Measurements from ENCODE around the gene MCC.

The MCC gene

GRCh38 chr5:113217619-113218184 is 270.6 kb downstream of the MCC start:
- Histone ChIP-seq H3K27ac (ENCODE audit: low read depth, low read length) (no peak overlapping the region), H3K9me2 (replicated peaks; ENCODE audit: insufficient read depth, low read length) (no peaks in the 10 kb centered on the region), H3K4me2 (ENCODE audit: low read depth, low read length, poor library complexity, severe bottlenecking) (no peak overlapping the region), H4K20me1 (ENCODE audit: low read depth, low read length) (no peaks in the 10 kb centered on the region), H2AFZ (ENCODE audit: low read depth, low read length, severe bottlenecking) (no peak overlapping the region), H3F3A (ENCODE audit: insufficient read depth) (no peaks in the 10 kb centered on the region), H3K9me3 (ENCODE audit: insufficient read depth, low read length) (no peaks in the 10 kb centered on the region), H3K9ac (ENCODE audit: low read length) (no peak overlapping the region), H3K36me3 (ENCODE audit: low read length) (no peaks in the 10 kb centered on the region), H3K4me3 (ENCODE audit: insufficient read depth, low read length, poor library complexity, severe bottlenecking) (no peak overlapping the region), H3K27me3 (ENCODE audit: low read length) (no peaks in the 10 kb centered on the region), H3K79me2 (ENCODE audit: insufficient read depth, low read length) (no peaks in the 10 kb centered on the region)
- TF ChIP-seq EZH2phosphoT487 (conservative IDR thresholded peaks at IDR 0.05; ENCODE audit: low read length) (no peak), CTCF (IDR thresholded peaks at IDR 0.05; ENCODE audit: insufficient read depth, low read length, poor library complexity, severe bottlenecking) (no peak)

GRCh38 chr5:113216545-113216944 is 271.7 kb downstream of the MCC start:
- Histone ChIP-seq H4K20me1 (ENCODE audit: low read depth, low read length) (no peaks in the 10 kb centered on the region), H3K9me3 (ENCODE audit: insufficient read depth, low read length) (no peaks in the 10 kb centered on the region), H3K9ac (ENCODE audit: low read length) (no peak overlapping the region), H3K4me2 (ENCODE audit: low read depth, low read length, poor library complexity, severe bottlenecking) (no peak overlapping the region), H3K36me3 (ENCODE audit: low read length) (no peaks in the 10 kb centered on the region), H3K4me3 (ENCODE audit: insufficient read depth, low read length, poor library complexity, severe bottlenecking) (no peak overlapping the region), H3K27ac (ENCODE audit: low read depth, low read length) (no peak overlapping the region), H3F3A (ENCODE audit: insufficient read depth) (no peaks in the 10 kb centered on the region), H2AFZ (ENCODE audit: low read depth, low read length, severe bottlenecking) (no peak overlapping the region), H3K9me2 (replicated peaks; ENCODE audit: insufficient read depth, low read length) (no peaks in the 10 kb centered on the region), H3K79me2 (ENCODE audit: insufficient read depth, low read length) (no peaks in the 10 kb centered on the region), H3K27me3 (ENCODE audit: low read length) (no peaks in the 10 kb centered on the region)
- TF ChIP-seq CTCF (IDR thresholded peaks at IDR 0.05; ENCODE audit: insufficient read depth, low read length, poor library complexity, severe bottlenecking) (no peak), EZH2phosphoT487 (conservative IDR thresholded peaks at IDR 0.05; ENCODE audit: low read length) (no peak)

GRCh38 chr5:113215401-113216060 is 272.7 kb downstream of the MCC start:
- H3K27me3 ChIP-seq (ENCODE audit: low read length) = no peaks in the 10 kb centered on the region
- no peaks in the 10 kb centered on the region for H3K79me2 ChIP-seq (ENCODE audit: insufficient read depth, low read length)

More at GRCh38 chr5:113215401-113216060, 272.7 kb downstream of the MCC start:
- Histone ChIP-seq H3K9me3 (ENCODE audit: insufficient read depth, low read length) (no peaks in the 10 kb centered on the region), H2AFZ (ENCODE audit: low read depth, low read length, severe bottlenecking) (no peak overlapping the region), H3F3A (ENCODE audit: insufficient read depth) (no peaks in the 10 kb centered on the region), H3K36me3 (ENCODE audit: low read length) (no peaks in the 10 kb centered on the region), H3K4me3 (ENCODE audit: insufficient read depth, low read length, poor library complexity, severe bottlenecking) (no peak overlapping the region), H3K9me2 (replicated peaks; ENCODE audit: insufficient read depth, low read length) (no peaks in the 10 kb centered on the region), H3K4me2 (ENCODE audit: low read depth, low read length, poor library complexity, severe bottlenecking) (no peak overlapping the region), H3K27ac (ENCODE audit: low read depth, low read length) (no peak overlapping the region), H3K9ac (ENCODE audit: low read length) (no peak overlapping the region), H4K20me1 (ENCODE audit: low read depth, low read length) (no peaks in the 10 kb centered on the region)
- no peak for TF ChIP-seq CTCF (IDR thresholded peaks at IDR 0.05; ENCODE audit: insufficient read depth, low read length, poor library complexity, severe bottlenecking)
